NCI-H1930 (cell line): ENCODE results near the gene PSMB2.
A peak's percentile ranks its signal among the peaks of the same experiment; 100 is the strongest.
"Not testable (repeated sequence)": the region's sequence is repeated elsewhere in the genome, so short reads cannot be mapped to it uniquely, and the experiment has no call there.

Experiments
- DNase-seq, 2 experiments: peaks; one replicate each; lab custom pipeline; 2025; lab: John Stamatoyannopoulos, UW

PSMB2 gene

DNA sequence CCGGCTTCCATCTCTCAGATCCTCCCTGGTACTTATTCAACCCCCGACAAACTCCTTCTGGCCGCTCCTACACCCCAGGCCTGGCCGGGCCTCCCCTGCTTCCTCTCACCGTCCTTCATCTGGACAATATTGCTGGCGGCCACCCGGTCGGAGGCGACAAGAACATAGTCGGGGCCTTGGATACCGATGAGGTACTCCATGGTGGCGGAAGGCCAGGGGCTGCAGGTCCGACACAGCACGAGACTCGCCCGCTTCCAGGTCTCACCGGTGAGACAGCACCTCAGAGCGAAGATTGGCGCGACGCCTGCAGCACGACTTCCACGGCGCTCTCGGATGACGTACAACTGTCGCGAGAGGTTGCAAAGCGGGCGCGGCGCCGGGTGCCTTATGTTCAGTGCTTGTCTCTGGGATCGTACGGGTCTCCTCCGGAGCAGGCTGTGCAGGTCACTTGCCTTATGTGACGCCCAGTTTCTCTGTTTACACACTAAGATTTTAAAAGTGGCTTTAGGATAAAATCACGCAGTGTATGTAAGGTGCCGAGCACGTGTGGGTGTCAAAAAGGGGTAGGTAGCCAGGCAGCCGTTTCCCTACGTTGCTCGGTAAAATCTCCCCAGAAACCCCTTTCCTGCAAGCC lies at the start of gene PSMB2:
TSS of gene PSMB2 (minus strand) at position 294 of the 634 bp plus-strand sequence. CDS start at position 200, 94 bp downstream.
- peak; percentile 93 to 96 for DNase-seq

DNA sequence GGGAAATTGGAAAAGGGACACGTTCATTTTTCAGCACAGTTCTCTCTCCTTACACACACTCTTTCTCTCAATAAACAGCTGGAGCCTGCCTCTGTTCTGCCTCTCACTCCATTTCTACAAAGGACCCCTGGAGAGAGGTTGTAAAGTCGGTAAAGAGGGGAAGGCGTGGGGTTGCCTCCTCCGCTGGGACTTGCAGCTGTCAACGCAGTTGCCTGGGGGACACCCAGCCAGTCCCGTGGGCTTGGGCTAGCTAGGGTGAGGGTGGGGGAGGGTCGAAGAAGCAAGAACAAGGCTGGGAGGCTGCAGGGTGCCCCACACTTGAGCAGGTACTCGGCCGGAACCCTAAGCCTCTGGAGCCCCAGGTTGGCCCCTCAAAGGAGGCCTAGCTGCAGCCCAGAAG lies 49.8 kb upstream of the PSMB2 start:
- no peak for DNase-seq

DNA sequence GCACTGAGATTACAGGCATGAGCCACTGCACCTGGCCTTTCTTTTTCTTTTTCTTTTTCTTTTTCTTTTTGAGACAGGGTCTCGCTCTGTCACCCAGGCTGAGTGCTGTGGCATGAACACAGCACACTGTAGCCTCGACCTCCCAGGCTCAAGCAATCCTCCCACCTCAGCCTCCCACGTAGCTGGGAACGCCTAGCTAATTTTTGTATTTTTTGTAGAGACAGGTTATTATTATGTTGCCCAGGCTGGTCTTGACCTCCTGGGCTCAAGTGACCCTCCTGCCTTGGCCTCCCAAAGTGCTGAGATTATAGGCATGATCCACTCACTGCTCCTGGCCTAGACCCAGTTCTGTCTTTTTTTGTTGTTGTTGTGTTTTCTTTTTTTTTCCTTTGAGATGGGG lies 48.8 kb upstream of the PSMB2 start:
- DNase-seq = not testable (repeated sequence)

DNA sequence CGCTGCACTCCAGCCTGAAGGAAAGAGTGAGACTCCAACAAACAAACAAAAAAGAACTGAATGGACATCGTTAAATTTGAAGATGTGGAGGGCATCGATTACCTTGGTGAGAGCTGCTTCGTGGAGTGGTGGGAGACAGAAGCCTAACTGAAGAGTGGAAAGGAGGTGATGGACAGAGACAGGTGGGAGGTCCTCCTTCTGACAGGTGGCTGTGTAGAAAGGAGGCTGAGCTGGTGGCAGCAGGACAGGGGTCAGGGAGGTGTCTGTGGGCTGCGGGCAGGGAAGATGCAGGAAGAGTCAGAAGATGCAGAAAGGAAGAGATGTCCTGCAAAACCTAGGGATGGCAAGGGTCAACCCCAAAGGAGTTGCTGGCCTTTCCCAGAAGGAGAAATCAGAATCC lies 46.8 kb upstream of the PSMB2 start:
- DNase-seq = no peak

DNA sequence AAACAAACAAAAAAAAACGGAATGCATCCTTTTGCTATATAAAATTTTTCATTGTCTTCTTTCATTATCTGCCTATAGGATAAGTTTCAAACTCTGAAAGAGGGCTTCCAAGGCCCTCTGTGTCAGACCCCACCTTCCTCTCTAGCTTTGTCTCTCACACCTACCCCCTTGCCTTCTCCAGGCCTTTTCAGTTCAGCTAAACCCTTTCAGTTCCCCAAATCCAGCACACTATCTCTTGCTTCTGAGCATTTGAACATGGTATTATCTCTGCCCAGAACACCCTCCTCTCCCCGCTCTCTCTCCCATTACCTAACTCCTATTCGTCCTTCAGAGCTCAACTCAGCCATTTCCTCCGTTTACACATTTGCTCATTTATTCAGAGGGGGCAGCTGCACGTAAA lies 41.7 kb upstream of the PSMB2 start:
- no peak for DNase-seq

DNA sequence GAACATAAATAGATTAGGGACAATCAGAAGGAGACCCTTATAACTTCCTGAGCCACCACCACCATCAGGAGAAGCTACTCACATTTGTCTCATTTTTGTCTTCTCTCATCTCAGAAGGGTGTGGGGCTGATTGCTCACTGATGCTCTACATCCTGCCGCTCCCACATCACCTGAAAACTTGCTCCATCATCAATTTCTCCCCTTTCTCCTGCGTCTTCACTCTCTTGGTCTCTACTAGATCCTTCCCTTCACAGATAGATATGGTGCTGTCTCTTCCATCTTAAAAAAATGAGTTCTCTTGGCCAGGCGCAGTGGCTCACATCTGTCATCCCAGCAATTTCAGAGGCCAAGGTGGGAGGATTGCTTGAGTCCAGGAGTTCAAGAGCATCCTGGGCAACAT lies 38.9 kb upstream of the PSMB2 start:
- no peak for DNase-seq

DNA sequence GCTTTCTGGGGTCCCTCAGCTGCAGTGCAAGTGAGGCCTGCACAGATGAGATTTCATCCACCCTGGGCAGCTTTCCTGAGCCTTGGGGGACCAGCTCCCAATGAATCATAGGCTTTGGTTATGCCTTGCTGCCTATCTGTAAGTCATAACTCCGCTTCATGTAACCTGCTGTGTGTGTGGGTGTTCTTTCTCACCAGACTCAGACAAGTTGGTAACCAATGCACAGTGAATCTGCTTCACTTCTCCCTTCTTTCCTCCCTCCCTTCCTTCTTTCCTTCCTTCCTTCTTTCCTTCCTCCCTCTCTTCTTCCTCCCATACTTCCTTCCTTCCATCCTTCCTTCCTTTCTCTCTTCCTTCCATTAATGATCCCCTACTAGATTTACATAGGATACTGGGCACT lies 34.4 kb upstream of the PSMB2 start:
- DNase-seq = no peak

DNA sequence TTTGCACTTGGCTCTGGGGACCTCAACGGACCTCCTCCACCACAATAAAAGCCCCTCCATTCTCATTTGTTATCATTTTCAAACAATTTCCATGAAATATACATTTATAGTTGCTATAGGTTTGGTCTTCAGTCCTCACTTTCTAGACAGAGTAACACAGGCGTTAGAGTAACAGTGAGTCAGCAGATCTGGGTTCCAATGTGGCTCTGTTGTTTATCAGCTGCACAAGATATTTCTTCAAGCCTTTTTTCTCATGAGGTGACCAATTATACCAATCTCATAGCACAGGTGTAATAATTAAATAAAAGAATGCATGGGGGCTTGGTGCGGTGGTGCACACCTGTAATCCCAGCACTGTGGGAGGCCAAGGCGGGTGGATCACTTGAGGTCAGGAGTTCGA lies 32.8 kb upstream of the PSMB2 start:
- DNase-seq = no peak

DNA sequence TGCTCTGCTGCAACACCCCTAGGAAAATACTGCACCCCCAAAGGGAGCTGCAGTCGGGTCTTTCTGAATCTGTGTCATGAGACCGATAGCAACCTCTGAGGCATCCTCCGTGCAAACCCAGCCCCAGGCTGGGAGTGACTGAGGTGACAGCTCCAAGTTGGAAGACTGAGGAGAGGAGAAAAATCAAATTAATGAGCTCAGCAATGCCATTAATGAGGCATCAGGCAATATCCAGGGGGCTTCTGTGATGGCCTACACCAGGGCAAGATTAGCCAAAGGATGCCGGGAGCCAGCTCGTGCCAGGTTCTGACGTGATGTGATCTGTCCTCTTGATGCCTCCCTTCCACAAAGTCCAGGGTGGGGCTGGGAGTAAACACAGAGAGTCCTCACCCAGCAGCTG lies 30.8 kb upstream of the PSMB2 start:
- DNase-seq = no peak

DNA sequence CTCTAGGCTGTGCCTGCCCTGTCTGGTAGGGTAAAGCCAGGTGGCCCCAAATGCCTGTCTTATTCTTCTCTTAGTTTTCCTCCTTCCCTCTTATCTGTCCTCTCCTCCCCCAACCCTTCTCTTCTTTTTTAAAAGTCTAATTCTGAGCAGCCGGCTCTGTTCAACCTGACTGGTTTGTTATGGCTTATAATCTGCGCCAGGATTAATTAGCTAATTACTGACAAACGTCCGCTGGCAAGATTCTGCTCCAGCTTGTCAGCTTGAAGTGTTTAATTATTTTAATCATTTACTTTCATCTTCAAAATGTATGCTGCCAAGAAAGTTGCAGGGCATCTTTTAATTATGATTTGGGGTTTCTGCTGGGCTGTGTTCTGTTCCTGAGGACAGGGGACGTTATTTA lies 27.2 kb upstream of the PSMB2 start:
- no peak for DNase-seq

DNA sequence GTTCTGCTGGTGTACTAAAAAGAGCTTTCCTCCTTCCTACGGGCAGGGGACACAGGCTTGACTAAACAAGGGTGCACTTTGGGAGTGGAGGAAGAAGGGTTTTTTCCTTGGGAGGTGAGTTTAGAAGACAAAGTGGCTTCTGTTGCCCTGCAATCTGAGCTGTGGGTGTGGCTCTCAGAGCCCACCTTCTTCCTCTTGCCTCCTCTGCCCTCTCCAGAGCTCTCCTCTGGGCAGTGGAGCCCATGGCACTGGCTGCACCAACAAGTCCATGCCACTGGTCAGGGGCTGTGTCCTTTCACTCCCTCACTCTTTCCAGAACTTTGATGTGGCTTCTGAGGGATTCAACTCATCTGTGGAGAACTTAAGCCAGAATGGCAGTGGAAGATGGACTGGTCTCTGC lies 25.6 kb upstream of the PSMB2 start:
- no peak for DNase-seq

DNA sequence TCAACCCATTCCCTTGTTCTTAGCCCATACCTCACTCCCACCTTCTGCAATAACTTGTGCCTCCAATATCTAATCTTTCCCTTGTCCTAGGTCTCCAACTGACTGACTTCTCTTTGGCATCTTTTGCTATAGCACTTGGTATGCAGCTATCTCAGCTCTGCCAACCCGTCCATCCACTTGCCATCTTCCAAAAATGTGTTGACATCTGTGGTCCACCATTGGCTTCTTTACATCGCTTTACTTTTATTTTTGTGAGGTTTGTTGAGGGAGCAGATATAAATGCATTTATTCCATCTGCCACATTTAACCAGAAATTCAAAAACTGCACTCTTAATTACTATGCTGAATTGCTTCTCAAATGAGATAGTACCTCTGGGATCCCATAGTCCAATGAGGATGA lies 24.9 kb upstream of the PSMB2 start:
- DNase-seq = no peak

DNA sequence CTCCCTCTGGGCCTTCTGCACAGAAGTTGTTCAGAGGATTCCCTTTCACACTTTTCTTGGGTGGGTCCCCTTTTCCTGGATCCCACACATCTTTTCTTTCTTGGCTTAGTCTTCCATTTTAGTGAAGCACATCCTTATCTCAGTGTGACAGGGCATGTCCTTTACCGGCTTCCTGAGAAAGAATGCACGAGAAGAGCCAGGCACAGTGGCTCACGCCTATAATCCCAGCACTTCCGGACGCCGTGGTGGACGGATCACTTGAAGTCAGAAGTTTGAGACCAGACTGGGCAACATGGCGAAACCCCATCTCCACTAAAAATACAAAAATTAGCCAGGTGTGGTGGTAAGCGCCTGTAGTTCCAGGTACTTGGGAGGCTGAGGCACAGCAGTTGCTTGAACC lies 22.1 kb upstream of the PSMB2 start:
- no peak for DNase-seq

DNA sequence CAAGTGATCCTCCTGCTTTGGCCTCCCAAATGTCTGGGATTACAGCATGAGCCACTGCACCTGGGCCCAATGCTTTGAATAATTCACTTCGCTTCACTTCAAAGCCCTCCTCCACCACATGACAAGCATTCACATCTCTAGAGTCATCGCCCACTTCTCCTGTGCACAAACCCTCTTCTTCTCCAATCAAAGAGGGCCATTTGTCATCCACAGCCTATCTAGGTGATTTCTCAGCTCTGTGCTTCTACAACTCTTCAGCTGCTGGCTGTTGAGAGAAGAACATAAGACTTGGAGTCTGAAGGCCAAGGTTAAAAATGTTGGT lies 20.1 kb upstream of the PSMB2 start:
- no peak for DNase-seq

DNA sequence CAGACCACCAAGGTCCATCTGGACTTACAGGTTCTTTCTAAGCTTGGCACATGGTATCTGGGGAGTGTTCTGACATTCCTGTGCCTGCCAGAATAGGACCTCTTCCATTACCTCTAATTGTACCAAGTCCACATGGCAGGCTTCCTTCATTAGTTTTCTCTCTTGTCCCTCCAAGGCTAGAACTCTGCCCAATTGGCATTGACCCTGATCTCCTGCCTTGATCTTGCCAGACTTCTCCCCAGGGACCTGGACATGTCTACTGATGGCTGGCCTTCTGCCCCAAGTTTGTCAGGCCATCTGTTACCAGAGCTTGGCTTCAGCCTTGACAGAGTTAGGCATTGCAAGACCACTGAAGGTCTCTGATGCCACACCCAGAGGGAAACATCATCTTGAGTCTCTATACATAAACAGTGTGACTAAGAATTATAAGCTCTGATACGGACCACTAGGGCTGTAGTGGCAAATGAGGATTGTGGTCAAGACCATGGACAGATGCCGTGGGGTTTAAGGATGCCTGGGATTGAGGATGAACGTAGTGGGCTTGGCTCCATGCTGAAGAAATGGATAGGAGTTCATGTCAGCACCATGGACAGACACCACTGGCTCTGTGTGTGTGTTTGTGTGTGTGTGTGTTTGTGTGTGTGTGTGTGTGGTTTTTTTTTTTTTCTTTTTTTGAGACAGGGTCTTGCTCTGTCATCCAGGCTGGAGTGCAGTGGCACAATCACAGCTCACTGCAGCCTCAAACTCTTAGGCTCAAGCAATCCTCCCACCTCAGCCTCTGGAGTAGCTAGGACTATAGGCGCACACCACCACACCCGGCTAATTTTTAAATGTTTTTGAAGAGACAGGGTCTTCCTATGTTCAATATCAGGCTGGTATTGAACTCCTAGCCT lies 19.5 kb upstream of the PSMB2 start:
- no peak for DNase-seq

DNA sequence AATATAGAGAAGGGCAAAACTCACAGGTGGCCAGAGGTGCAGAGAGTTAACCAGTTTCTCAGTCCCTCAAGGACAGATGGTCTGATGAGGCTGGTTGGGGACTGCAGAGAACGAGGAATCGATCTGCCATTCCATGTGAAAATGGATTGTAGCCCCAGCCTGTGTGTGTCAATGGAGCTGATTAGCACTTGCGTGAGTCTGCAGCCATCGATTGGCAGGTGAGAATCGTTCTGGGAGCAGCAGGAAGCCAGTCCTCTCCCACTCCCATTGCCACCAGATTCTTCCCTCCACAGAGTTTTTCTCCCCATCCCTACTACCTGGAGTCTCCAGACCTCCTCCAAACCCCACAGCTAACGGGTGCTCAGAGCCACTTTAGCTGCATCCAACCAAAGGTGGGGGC lies 18.3 kb upstream of the PSMB2 start:
- no peak for DNase-seq

DNA sequence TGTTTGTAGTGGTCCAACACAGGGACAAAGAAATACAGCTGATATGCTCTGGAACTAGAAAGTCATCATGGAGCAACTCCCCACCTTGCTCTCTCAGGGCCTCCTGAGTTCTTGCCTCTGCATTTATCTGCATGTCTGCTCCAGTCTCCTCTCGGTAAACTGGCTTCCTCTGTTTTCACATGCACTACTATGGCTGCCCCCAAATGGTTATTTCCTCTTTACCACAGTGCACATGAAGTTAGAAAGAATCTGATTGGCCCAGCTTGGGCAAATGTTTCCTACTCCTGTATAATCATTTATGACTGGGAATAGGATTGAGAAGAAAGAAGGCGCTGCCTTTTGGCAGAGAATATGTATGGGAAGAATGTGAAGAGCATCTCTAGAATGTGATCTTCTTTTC lies 16.5 kb upstream of the PSMB2 start:
- no peak for DNase-seq

DNA sequence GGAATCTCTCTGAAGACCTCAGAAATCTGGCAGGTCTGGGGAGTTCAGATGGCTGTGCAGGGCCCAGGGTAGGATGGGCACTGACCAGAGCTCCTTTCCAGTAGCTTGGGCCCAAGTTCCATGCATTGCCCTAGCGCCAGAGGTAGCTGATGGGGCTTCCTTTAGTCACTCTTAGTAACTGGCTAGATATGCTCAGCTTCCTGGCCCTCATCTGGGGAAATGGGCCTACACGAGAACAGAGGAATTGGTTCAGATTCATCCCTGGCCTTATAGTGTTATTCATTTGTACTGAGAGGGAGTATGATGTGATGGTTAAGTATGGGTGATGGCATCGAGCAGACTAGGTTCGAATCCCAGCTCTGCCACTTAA lies 15.5 kb upstream of the PSMB2 start:
- DNase-seq = no peak

DNA sequence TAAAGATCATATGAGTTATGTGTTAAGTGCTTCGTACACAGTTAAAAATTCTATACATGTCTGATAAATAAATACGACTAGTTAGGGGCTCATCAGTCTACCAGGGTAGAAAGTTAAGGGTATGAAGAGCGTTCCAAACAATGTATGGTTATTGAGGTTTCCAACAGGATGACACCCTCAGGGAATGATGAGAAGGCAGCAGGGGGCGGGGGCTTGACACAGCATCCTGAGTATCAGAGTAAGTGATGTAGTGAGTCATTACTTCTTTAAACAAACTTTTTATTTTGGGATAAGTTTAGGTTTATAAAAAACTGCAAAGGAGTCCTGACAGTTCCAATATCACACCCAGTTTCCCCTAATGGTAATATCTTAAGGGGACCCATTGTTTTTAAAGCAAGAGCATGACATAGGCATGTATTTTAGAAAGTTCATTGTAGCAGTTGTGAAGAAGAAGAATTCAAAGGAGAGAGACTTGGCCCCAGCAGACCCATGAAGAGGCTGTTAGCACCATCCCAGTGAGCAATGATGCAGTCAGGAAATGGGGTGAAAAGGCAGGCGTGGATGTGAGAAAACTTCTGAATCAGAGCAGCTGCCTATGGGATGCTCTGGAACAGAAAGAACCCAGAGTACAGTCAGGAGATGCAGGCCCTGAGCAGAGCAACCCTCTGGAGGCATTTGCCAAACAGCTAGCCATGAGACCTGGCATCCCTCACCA lies 15.0 kb upstream of the PSMB2 start:
- DNase-seq = no peak

DNA sequence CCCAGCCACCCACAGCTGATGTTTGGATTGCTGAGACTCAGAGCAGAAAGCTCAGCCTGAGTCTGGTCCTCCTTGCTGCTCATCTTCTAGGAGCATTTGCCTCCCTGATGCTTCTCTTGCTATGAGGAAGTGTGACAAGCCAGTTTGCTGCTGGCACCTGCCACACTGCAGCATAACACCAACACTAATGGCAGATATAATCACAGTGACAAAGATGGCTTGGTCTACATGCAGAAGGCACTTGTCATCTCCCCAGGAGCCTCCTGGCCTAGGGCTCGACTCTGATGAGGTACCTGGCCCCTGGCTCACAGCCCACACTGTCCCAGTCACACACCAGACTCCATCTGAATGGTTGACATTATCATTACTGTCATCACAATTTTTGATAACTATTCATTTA lies 13.9 kb upstream of the PSMB2 start:
- DNase-seq = no peak

DNA sequence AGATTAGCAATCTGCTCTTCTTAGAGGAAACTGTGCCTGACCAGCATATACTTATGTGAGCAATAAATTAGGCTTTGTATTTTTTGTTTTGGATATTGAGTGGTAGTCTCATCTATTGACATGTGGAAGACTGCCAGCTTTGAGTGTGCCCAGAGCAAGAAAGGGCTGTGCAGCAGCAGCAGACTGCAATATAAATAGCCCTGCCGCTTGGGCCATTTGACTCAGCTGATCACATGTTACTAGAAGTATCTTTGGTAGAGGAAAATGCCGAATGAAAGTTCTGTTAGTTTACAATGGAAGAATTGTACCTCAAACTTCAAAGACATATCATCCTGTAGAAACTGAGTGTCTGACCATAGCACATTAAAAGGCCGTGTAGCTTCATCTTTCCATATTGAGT lies 9.1 kb upstream of the PSMB2 start:
- no peak for DNase-seq

DNA sequence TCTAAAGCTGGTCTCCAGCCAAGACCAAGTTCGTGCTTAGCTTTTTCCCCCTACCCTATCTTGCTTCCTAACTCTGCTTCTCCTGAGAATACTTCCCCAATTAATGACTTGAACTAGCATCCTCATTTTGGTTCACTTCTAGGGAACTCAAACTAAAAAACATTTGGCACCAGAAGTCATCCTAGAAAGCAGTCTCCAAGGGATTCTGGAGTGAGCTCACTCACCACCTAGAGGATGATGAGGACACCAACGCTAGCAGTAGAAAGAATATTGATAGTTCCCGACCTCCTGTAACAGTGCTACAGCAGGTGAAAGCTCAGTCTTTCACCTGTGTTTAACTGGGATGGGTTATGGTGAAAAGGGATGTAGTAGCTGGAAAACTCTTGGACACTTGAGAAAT lies 4.7 kb upstream of the PSMB2 start:
- DNase-seq = no peak

DNA sequence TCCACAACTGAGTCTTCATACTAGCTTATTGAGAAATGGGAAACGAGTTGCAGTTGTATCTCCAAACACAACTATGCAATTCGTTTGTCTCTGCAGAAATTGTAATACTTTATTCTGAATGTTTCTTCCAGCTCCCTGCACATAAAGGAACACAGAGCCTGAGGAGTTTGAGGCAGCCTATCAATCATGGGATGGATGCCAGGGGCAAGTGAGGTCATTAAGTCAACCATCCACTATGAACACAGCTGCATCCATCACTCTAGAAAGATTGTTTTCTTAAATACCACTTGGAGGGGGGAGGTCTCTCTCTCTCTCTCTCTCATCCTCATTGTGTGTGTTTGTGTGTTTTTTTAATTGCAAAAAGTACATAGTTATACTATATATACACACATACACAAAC lies 2.9 kb upstream of the PSMB2 start:
- DNase-seq = no peak
